HL-60 (cell line): ENCODE measurements around the gene NABP2.
A peak's percentile ranks its signal among the peaks of the same experiment; 100 is the strongest.

Source experiments
- CTCF ChIP-seq: IDR thresholded peaks from one replicate; pipeline ENCODE4 v1.5.1; 2011; ENCODE audit warnings: low read length, control low read depth, inconsistent platforms; ENCODE audit not compliant: insufficient read depth
- GABPA ChIP-seq: IDR thresholded peaks from 2 replicates; pipeline ENCODE4 v1.6.1; 2012; ENCODE audit warnings: low read depth
- POLR2AphosphoS5 ChIP-seq: IDR thresholded peaks from 2 replicates; pipeline ENCODE4 v1.6.1; 2012; ENCODE audit warnings: low read depth
- REST ChIP-seq: IDR thresholded peaks from 2 replicates; pipeline ENCODE4 v1.6.1; 2012; ENCODE audit warnings: low read depth; ENCODE audit not compliant: insufficient replicate concordance

- peak; percentile 58 for TF ChIP-seq CTCF
- peak; percentile 57; the same call in 1 of the 2 replicates for TF ChIP-seq POLR2AphosphoS5
- no peak for TF ChIP-seq GABPA
- no peak for TF ChIP-seq REST
Measured at GRCh38 chr12:56189099-56189917, 34.8 kb upstream of the NABP2 start, which contains the start of gene SMARCC2.
